ENCODE measurements around the gene CCDC85C. TPM values are rescaled to one million over a fixed set of nuclear protein-coding genes. Genes with fewer than 3 reads are reported as not detected.

CCDC85C gene
- total and polyA plus RNA-seq, 10 of the 15 experiments (the other 5 are each of a cell fraction or from before 2014, with no cell fraction given): 0.03 to 3.6 (median 1.1) TPM

- no peak overlapping the region for H3K9ac ChIP-seq (ENCODE audit: control insufficient read depth, insufficient read depth, low read length)
- intact Hi-C loops (cut with micrococcal nuclease; ENCODE audit: unreplicated experiment): no loop called here
- CTCF ChIA-PET: no interaction called here
- SMC1A ChIA-PET (ENCODE audit: uncharacterized antibody, unreplicated experiment): no interaction called here
- H3K4me2 ChIP-seq (ENCODE audit: control insufficient read depth, insufficient read depth): no peak overlapping the region
- H3K27ac ChIP-seq (ENCODE audit: control insufficient read depth, insufficient read depth): no peak overlapping the region
- FAIRE-seq (no peak), ATAC-seq (no peak), DNase-seq (ENCODE audit: low read depth, low spot score) (no peak)
- in situ Hi-C loops (cut with MboI): no loop called here
- WGBS (ENCODE audit: insufficient coverage, insufficient replicate concordance, low lambda C conversion rate, missing lambda C conversion rate): 32% methylated on average over 23 of the region's 23 CpGs
- no peak overlapping the region for H3K4me3 ChIP-seq
- TF ChIP-seq SMAD1 (IDR thresholded peaks at IDR 0.05; ENCODE audit: low read depth, partially characterized antibody): no peak
- no peak for TF ChIP-seq POLR2A (IDR thresholded peaks at IDR 0.05; ENCODE audit: low read depth, low read length)
- TF ChIP-seq PML (IDR thresholded peaks at IDR 0.05; ENCODE audit: low read length): no peak
- TF ChIP-seq KDM1A (IDR thresholded peaks at IDR 0.05; ENCODE audit: borderline replicate concordance): no peak
- TF ChIP-seq, protein P1, sequence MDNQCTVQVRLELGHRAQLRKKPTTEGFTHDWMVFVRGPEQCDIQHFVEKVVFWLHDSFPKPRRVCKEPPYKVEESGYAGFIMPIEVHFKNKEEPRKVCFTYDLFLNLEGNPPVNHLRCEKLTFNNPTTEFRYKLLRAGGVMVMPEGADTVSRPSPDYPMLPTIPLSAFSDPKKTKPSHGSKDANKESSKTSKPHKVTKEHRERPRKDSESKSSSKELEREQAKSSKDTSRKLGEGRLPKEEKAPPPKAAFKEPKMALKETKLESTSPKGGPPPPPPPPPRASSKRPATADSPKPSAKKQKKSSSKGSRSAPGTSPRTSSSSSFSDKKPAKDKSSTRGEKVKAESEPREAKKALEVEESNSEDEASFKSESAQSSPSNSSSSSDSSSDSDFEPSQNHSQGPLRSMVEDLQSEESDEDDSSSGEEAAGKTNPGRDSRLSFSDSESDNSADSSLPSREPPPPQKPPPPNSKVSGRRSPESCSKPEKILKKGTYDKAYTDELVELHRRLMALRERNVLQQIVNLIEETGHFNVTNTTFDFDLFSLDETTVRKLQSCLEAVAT (IDR thresholded peaks at IDR 0.05): no peak
- no peak for TF ChIP-seq ZNF217 (IDR thresholded peaks at IDR 0.05)
- TF ChIP-seq CTCF (IDR thresholded peaks at IDR 0.05 in 2 of 3, conservative IDR thresholded peaks at IDR 0.05 in 1 of 3; ENCODE audit: control insufficient read depth in 2 of 3, extremely low read depth in 1 of 3, insufficient read depth in 1 of 3, low read depth in 3 of 3, low read length in 3 of 3): no peak
- H2AFZ ChIP-seq (ENCODE audit: control insufficient read depth, low read depth, low read length): no peak overlapping the region
- POLR2A ChIA-PET: no interaction called here
- RAD21 ChIA-PET (ENCODE audit: unreplicated experiment): no interaction called here
- H3K4me1 ChIP-seq (ENCODE audit: control insufficient read depth, insufficient read depth, low read length): no peaks in the 10 kb centered on the region
- no peaks in the 10 kb centered on the region for H4K20me1 ChIP-seq (ENCODE audit: control insufficient read depth, insufficient read depth)
- no peaks in the 10 kb centered on the region for H3K27me3 ChIP-seq (replicated peaks in 1 of 2; ENCODE audit: control insufficient read depth in 2 of 2, insufficient read depth in 2 of 2, low read length in 1 of 2)
- no peaks in the 10 kb centered on the region for H3K9me3 ChIP-seq (replicated peaks; ENCODE audit: control insufficient read depth, insufficient read depth, low read length)
- BruUV-seq (replicated peaks): no TSS peak
- no peaks in the 10 kb centered on the region for H3K79me2 ChIP-seq (ENCODE audit: control insufficient read depth, insufficient read depth, low read length)
- no peaks in the 10 kb centered on the region for H3K36me3 ChIP-seq (ENCODE audit: control insufficient read depth in 2 of 2, insufficient read depth in 2 of 2, low read length in 1 of 2)
Observed at GRCh38 chr14:99562856-99563748, 40.9 kb downstream of the CCDC85C start.

All from GM12878 (cell line).